Cerebellar nuclear complex (tissue), 1 donor: Measurements from ENCODE around the gene IFI30.

ENCODE experiments used
- DNase-seq, 2 experiments: peaks; one replicate each; lab custom pipeline; 2025; lab: John Stamatoyannopoulos, UW

IFI30 gene

GRCh38 chr19:18171605-18172327 lies 1.8 kb upstream of the IFI30 start:
- no peak for DNase-seq

DNA sequence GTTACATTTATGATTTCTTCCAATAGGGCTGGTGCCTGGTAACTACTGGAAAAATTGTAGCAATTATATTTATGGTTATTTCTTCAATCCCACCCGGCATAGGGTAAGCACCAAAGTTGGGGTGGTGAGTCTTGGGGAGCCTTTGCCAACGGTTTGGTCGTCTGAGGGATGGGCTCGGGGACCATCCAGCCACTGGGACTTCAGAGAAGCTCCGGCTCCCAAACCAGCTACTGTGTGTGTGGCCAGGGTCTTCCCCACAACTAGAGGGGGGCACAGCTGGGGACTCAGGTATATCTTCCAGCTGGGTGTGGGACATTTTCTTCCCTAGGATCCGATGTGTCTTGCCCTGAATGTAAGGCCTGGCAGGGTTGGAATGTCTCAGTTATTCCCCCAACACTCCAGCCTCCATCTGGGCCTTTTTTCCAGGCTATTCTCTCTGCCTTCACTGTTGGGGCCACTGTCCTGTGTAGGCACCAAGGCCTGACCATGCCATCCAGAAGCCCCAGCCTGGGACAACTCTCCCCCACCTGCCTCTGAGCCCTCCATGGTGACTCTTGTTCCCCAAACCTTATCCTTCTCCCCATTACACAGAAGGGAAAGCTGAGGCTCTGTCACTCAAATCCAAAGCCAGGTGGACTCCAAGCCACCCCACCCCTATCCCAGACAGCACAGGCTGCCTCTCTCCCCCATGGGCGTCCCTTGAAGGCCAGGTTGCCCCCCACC lies 1.1 kb upstream of the IFI30 start:
- DNase-seq, result no peak

GRCh38 chr19:18173054-18173571 lies 500 bp upstream of the IFI30 start:
- DNase-seq, result no peak

GRCh38 chr19:18174983-18175382 lies 1.4 kb downstream of the IFI30 start:
- DNase-seq, result no peak

GRCh38 chr19:18176367-18177310 lies 3.0 kb downstream of the IFI30 start:
- no peak for DNase-seq

DNA sequence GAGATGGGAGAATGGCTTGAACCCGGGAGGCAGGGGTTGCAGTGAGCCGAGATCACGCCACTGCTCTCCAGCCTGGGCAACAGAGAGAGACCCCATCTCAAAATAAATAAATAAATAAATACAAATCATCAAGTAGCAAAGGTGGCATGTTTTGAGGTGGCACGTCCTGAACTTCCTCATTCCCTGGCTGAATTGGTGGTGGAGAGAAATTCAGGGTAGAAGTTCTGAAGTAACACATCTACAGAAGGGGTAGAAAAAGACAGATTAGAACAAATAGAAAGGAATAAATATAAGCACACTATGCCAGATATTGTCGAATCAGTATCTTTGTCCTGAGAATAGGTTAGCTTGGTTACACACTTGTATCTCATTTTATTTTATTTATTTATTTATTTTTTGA lies 6.3 kb downstream of the IFI30 start:
- DNase-seq, result no peak

GRCh38 chr19:18183529-18183928 lies 9.9 kb downstream of the IFI30 start:
- no peak for DNase-seq

DNA sequence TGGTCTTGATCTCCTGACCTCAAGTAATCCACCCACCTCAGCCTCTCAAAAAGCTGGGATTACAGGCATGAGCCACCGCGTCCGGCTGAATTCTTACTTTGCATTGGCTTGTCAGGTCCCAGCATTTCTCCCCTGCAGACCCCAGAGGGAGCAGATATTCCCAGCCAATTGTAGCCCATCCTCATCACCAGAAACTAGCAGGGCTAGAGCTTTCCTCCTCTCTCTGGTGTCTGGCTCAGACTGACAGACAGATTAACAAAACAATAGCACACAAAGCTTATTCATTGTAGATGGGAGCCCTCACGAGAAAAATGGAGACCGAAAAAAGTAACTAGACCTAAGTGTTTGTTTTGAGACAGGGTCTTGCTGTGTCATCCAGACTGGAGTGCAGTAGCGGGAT lies 11.9 kb downstream of the IFI30 start:
- DNase-seq, result no peak

DNA sequence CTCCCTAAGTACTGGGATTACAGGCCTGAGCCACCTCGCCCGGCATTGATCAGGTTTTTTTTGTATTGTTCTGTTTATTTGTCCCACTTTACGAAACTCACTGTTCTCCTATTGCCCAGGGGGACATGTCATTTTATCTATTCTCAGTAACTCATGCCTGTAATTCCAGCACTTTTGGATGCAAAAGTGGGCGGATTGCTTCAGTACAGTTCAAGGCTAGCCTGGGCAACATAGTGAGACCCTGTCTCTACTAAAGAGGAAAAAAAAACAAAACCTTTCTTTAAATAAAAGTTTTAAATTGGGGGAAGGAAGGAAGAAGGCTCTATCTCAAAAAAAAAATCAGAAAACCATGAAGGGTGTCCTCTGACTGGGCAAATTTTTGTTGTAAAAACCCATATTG lies 16.7 kb downstream of the IFI30 start:
- DNase-seq, result no peak

DNA sequence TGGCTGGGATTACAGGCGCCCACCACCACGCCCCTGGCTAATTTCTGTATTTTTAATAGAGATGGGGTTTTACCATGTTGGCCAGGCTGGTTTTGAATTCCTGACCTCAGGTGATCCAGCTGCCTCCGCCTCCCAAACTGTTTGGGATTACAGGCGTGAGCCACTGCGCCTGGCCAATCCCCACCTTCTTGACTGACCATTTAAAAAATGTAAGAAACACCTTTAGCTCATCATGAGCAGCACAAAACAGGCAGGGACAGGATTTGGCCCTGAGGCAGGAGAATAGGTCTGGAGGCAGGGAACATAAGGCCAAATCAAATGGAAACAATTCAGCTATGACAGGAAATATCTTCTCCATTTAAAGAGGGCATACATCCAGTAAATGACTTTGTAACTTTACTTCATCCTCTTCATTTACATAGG lies 18.0 kb downstream of the IFI30 start:
- DNase-seq, result no peak

- peak; percentile 99 to 100 for DNase-seq
Measured at GRCh38 chr19:18192673-18193387, 19.2 kb downstream of the IFI30 start, which contains the start of gene MPV17L2. Gene MPV17L2 (plus strand): TSS chr19:18193218. CDS start chr19:18193282, 64 bp downstream.

GRCh38 chr19:18193388-18194180 lies 20.0 kb downstream of the IFI30 start:
- DNase-seq, result no peak

DNA sequence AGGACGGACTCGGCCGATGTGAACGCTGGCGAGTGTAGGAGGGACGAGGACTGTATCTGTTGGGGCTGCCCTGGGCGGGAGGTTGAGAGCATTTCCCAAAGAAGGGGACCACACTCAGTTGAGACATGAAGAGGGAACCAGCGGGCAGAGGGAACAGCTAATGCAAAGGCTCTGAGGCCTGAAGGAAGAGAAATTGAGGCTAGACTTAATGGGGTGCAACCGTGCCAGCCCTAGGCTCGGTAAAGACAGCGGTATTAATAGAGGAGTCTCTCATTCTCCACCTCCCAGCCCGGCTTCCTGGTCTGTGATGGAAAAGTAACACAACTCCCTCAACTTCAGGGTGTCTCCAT lies 20.5 kb downstream of the IFI30 start:
- DNase-seq, result no peak

GRCh38 chr19:18194554-18195238 lies 21.1 kb downstream of the IFI30 start:
- no peak for DNase-seq

- DNase-seq, result no peak
Measured at GRCh38 chr19:18196511-18196845, 22.9 kb downstream of the IFI30 start.

- DNase-seq, result no peak
Measured at GRCh38 chr19:18197306-18197705, 23.7 kb downstream of the IFI30 start.

DNA sequence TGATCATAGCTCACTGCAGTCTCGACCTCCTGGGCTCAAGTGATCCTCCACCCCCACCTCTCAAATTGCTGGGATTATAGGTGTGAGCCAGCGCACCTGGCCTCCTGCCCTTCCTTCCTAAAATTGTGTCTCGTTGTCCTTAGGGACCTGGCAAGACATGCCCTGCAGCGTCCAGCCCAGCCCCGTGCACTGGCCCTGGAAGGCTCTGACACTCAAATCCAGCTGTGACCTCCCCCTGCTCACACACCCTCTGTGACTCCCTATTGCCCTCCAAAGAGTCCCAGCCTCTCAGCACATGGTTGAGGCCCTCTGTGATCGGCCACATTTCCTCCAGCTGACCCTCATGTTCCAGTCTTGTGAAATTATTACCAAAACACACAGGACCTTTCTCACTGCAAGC lies 24.3 kb downstream of the IFI30 start:
- DNase-seq, result no peak

- no peak for DNase-seq
Measured at GRCh38 chr19:18198374-18198773, 24.8 kb downstream of the IFI30 start.

DNA sequence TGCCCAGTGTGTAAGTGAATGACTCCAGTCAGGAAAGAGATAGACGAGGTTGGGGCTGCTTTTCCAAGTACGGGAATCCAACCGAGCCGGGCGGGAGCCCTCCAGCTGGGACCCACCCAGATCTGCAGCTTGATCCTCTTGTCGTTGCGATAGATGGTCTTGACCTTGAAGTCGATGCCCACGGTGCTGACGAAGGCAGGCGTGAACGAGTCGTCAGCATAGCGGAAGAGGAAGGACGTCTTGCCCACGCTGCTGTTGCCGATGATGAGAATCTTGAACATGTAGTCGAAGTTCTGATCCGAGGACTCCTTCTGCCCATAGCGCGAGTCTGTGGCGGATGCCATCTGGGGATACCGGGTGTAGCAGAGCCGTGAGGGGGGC lies 28.8 kb downstream of the IFI30 start:
- DNase-seq, result no peak

DNA sequence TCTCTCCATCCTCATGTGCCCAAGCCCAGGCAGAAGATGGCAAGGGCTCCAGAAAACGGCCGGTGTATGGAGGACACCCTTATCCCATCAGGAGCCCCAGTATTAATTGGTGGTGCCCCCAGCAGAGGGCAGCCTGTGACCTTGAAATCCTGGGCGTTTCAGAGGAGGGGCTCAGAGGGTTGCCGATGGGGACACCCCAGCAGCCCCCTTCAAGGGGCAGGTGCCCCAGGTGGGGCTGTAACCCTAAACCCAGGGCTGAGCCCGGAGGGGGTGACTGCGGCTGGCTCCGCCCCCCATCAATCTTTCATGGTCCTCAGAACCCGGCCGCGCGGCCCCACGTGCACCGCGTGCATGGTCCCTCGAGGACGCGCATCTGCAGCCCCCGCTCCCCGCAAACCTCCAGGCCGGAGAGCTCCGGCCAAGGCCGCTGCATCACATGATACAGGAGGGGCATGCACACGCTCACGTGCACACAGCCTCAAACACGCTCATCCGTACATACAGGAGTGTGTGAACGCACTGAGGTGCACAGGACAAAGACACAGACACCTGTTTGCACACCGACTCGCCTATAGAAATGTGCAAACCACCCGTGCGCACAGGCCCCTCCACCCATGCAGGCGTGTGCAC lies 29.3 kb downstream of the IFI30 start:
- no peak for DNase-seq
